ENCODE measurements around the gene ZNF74.

ZNF74 gene

GRCh38 chr22:20424932-20425565 lies 31.1 kb downstream of the ZNF74 start:
- no peak overlapping the region for H3K4me3 ChIP-seq (ENCODE audit: low read depth, low read length)
- no peak overlapping the region for H3K9ac ChIP-seq
- no peaks in the 10 kb centered on the region for H3K79me2 ChIP-seq
- TF ChIP-seq, protein P1, sequence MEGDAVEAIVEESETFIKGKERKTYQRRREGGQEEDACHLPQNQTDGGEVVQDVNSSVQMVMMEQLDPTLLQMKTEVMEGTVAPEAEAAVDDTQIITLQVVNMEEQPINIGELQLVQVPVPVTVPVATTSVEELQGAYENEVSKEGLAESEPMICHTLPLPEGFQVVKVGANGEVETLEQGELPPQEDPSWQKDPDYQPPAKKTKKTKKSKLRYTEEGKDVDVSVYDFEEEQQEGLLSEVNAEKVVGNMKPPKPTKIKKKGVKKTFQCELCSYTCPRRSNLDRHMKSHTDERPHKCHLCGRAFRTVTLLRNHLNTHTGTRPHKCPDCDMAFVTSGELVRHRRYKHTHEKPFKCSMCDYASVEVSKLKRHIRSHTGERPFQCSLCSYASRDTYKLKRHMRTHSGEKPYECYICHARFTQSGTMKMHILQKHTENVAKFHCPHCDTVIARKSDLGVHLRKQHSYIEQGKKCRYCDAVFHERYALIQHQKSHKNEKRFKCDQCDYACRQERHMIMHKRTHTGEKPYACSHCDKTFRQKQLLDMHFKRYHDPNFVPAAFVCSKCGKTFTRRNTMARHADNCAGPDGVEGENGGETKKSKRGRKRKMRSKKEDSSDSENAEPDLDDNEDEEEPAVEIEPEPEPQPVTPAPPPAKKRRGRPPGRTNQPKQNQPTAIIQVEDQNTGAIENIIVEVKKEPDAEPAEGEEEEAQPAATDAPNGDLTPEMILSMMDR (IDR thresholded peaks at IDR 0.05), result no peak
- H2AFZ ChIP-seq, result no peak overlapping the region
- no peaks in the 10 kb centered on the region for H3K36me3 ChIP-seq (ENCODE audit: control insufficient read depth, insufficient read depth, low read length)
- H3K27me3 ChIP-seq (ENCODE audit: control insufficient read depth, insufficient read depth, low read length), result peaks cover 10% of the 10 kb centered on the region
- no peaks in the 10 kb centered on the region for H3K4me1 ChIP-seq
- H3K27ac ChIP-seq, result no peak overlapping the region
- H3K4me2 ChIP-seq (ENCODE audit: low read length), result peak overlapping the region; percentile 49
- no peaks in the 10 kb centered on the region for H3K9me3 ChIP-seq (ENCODE audit: control insufficient read depth, low read length)

GRCh38 chr22:20425566-20426258 lies 31.8 kb downstream of the ZNF74 start:
- H3K4me1 ChIP-seq, result no peaks in the 10 kb centered on the region
- no peak overlapping the region for H3K9ac ChIP-seq
- H2AFZ ChIP-seq, result no peak overlapping the region
- H3K27me3 ChIP-seq (ENCODE audit: control insufficient read depth, insufficient read depth, low read length), result peaks cover 10% of the 10 kb centered on the region
- H3K4me3 ChIP-seq (ENCODE audit: low read depth, low read length), result no peak overlapping the region
- H3K9me3 ChIP-seq (ENCODE audit: control insufficient read depth, low read length), result no peaks in the 10 kb centered on the region
- no peaks in the 10 kb centered on the region for H3K79me2 ChIP-seq
- TF ChIP-seq, protein P1 (IDR thresholded peaks at IDR 0.05), result no peak
- no peak overlapping the region for H3K27ac ChIP-seq
- H3K4me2 ChIP-seq (ENCODE audit: low read length), result peak overlapping the region; percentile 49
- no peaks in the 10 kb centered on the region for H3K36me3 ChIP-seq (ENCODE audit: control insufficient read depth, insufficient read depth, low read length)

DNA sequence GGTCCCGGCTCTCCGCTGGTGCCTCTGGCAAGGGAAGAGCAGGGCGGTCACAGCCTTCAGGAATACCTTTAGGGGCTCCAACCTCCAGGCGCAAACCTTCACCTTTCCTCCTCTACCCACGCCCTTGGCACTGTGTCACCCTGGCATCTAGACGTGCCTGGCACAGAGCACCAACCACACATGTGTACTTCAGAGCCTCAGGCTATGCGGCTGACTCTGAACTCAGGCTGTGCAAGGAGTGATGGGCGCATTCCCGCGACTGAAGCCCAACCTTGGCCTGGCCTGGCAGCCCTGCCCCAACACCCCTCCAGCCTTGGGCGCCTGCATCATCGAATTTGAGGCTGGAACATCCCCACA lies 32.3 kb downstream of the ZNF74 start:
- peaks cover 10% of the 10 kb centered on the region for H3K27me3 ChIP-seq (ENCODE audit: control insufficient read depth, insufficient read depth, low read length)
- H3K9me3 ChIP-seq (ENCODE audit: control insufficient read depth, low read length), result no peaks in the 10 kb centered on the region
- H2AFZ ChIP-seq, result no peak overlapping the region
- H3K4me1 ChIP-seq, result no peaks in the 10 kb centered on the region
- H3K27ac ChIP-seq, result no peak overlapping the region
- TF ChIP-seq, protein P1 (IDR thresholded peaks at IDR 0.05), result no peak
- H3K36me3 ChIP-seq (ENCODE audit: control insufficient read depth, insufficient read depth, low read length), result no peaks in the 10 kb centered on the region
- no peak overlapping the region for H3K4me2 ChIP-seq (ENCODE audit: low read length)
- H3K9ac ChIP-seq, result no peak overlapping the region
- no peaks in the 10 kb centered on the region for H3K79me2 ChIP-seq
- no peak overlapping the region for H3K4me3 ChIP-seq (ENCODE audit: low read depth, low read length)

- Histone ChIP-seq H3K27me3 (ENCODE audit: control insufficient read depth, insufficient read depth, low read length) (peaks cover 10% of the 10 kb centered on the region), H3K36me3 (ENCODE audit: control insufficient read depth, insufficient read depth, low read length) (no peaks in the 10 kb centered on the region), H3K4me3 (ENCODE audit: low read depth, low read length) (no peak overlapping the region), H3K9ac (no peak overlapping the region), H3K27ac (no peak overlapping the region), H3K4me1 (no peaks in the 10 kb centered on the region), H2AFZ (no peak overlapping the region), H3K79me2 (no peaks in the 10 kb centered on the region), H3K4me2 (ENCODE audit: low read length) (no peak overlapping the region), H3K9me3 (ENCODE audit: control insufficient read depth, low read length) (no peaks in the 10 kb centered on the region)
- TF ChIP-seq, protein P1 (IDR thresholded peaks at IDR 0.05), result no peak
Observed at GRCh38 chr22:20427104-20427944, 33.4 kb downstream of the ZNF74 start.

Measured in parathyroid adenoma (tissue), 2 donors.